Pancreas (tissue), 10 donors: ENCODE data around the gene SERPINE1. TPM values are rescaled to one million over a fixed set of nuclear protein-coding genes. Genes with fewer than 3 reads are reported as not detected.
"Not testable (repeated sequence)": the region's sequence is repeated elsewhere in the genome, so short reads cannot be mapped to it uniquely, and the experiment has no call there.

Experiments
- ATAC-seq, 4 donors: fragments of 200-7000 bp; cut with Tn5 transposase; one replicate each; pipeline versions ENCODE4 v1.8.0 to v1.9.1; 2020; ENCODE audit warnings: mild to moderate bottlenecking in 4 of 4, moderate library complexity in 4 of 4
- DNase-seq, 6 donors: peaks; one replicate each; pipeline ENCODE4 v3.0.0-alpha.2; 2020
- FAIRE-seq: peaks from 2 replicates; lab custom pipeline; 2012; peaks lifted over from hg19 to GRCh38; lab: Jason Lieb, UNC
- H3K27ac ChIP-seq, 4 donors: fragments of 200-600 bp; sonication (generic); 1 replicate in 3 of 4; 2 replicates in 1 of 4; pipeline versions ENCODE4 v1.5.0 to v1.8.0; 2020
- H3K27me3 ChIP-seq, 4 donors: fragments of 200-600 bp; one replicate each; pipeline ENCODE4 v1.8.0; 2021
- H3K36me3 ChIP-seq, 3 donors: fragments of 200-600 bp; sonication (generic) in 1 of 3; one replicate each; pipeline versions ENCODE4 v1.5.0 to v1.8.0; 2020 to 2021
- H3K4me1 ChIP-seq, 3 donors: fragments of 200-600 bp; one replicate each; pipeline ENCODE4 v1.8.0; 2021
- H3K4me3 ChIP-seq, 4 donors: fragments of 200-600 bp; sonication (generic) in 2 of 4; one replicate each; pipeline versions ENCODE4 v1.5.0 to v1.8.0; 2020 to 2021
- H3K9me3 ChIP-seq, 4 donors: fragments of 200-600 bp; one replicate each; pipeline ENCODE4 v1.8.0; 2021
- WGBS, 2 donors: extraction: QIAGEN DNeasy Blood & Tissue Kit; methylation state at CpG; one replicate each; pipeline ENCODE4 v1.1.7; 2013; 5-methylcytosine and 5-hydroxymethylcytosine counted together
- intact Hi-C, 3 donors: fragments of 100-400 bp; cut with DNase I; formaldehyde crosslinking; loops; one replicate each; pipeline versions ENCODE4 v1.11.1 to v1.14.2; 2022
- polyA plus RNA-seq, 2 donors: library from polyadenylated mRNA; stranded (reverse); fragments of 200-250 nt; gene quantifications; one replicate each; pipeline ENCODE4 v1.2.3, GENCODE V29; 2013
- total RNA-seq, 6 donors: library from RNA; stranded (reverse); fragmentation: NEBNext Ultra II Directional in 4 of 6; extraction: Animal tissue kit (Norgen Biotek cat#: 25700) in 4 of 6; gene quantifications; one replicate each; pipeline versions ENCODE4 v1.2.1 to v1.2.4, GENCODE V29; 2021 to 2023
- TF ChIP-seq, protein P1 (sequence below), 4 donors: fragments of 200-600 bp; sonication (generic) in 3 of 4; IDR thresholded peaks; one replicate each; pipeline versions ENCODE4 v1.5.0 to v1.8.0; 2021; ENCODE audit warnings: antibody characterized with exemption in 4 of 4
- donor health status: healthy with polysubstance abuse.
- donor health status: DM: no; HTN: no; CAD: no; lungs with moderate emphysema.
- donor health status: DM: no; HTN: no; CAD: no.
- donor health status: control.
- donor health status: control.
- donor health status: Bipolar disorder and iron deficiency.
- donor health status: DM: yes; HTN: yes; CAD: no.
- donor health status: DM: no; HTN: no; CAD: no.
- donor health status: DM: no; HTN: no; CAD: no.
- donor health status: DM: yes; HTN: yes; CAD: no.

The SERPINE1 gene
- total and polyA plus RNA-seq, 8 donors = 0.98 to 14.5 (median 3.7) TPM

DNA sequence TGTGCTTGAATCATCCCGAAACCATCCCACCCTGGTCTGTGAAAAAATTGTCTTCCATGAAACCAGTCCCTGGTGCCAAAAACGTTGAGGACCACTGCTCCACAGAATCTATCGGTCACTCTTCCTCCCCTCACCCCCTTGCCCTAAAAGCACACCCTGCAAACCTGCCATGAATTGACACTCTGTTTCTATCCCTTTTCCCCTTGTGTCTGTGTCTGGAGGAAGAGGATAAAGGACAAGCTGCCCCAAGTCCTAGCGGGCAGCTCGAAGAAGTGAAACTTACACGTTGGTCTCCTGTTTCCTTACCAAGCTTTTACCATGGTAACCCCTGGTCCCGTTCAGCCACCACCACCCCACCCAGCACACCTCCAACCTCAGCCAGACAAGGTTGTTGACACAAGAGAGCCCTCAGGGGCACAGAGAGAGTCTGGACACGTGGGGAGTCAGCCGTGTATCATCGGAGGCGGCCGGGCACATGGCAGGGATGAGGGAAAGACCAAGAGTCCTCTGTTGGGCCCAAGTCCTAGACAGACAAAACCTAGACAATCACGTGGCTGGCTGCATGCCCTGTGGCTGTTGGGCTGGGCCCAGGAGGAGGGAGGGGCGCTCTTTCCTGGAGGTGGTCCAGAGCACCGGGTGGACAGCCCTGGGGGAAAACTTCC lies 784 bp upstream of the SERPINE1 start:
- intact Hi-C loops = no loop called here
- FAIRE-seq (no peak), ATAC-seq (peak; percentile 31 to 57 (median 46))

DNA sequence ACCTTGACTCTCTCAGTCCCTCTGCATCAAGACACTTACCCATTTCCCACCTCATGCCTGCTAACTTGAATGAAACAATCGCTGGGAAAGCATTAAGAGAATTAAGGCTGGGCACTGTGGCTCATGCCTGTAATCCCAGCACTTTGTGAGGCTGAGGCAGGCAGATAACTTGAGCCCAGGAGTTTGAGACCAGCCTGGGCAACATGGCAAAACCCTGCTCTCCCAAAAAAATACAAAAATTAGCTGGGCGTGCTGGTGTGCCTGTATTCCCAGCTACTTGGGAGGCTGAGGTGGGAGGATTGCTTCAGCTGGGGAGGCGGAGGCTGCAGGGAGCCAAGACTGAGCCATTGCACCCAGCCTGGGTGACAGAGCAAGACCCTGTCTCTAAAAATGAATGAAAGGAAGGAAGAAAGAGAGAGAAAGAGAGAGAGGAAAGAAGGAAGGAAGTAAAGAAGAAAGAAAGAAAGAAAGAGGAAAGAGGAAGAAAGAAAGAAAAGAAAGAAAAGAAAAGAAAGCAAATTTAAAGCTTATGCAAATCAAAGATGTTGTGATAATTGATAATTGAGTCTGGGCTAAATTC lies 646 bp downstream of the SERPINE1 start:
- Histone ChIP-seq H3K4me3 (peak overlapping the region in 1 of 4 donors; percentile 18), H3K9me3 (no peaks in the 10 kb centered on the region), H3K27ac (no peak overlapping the region), H3K4me1 (no peaks in the 10 kb centered on the region), H3K36me3 (no peaks in the 10 kb centered on the region), H3K27me3 (no peaks in the 10 kb centered on the region)
- ATAC-seq (no peak), DNase-seq (no peak), FAIRE-seq (no peak)
- intact Hi-C loops = no loop called here
- TF ChIP-seq, protein P1, sequence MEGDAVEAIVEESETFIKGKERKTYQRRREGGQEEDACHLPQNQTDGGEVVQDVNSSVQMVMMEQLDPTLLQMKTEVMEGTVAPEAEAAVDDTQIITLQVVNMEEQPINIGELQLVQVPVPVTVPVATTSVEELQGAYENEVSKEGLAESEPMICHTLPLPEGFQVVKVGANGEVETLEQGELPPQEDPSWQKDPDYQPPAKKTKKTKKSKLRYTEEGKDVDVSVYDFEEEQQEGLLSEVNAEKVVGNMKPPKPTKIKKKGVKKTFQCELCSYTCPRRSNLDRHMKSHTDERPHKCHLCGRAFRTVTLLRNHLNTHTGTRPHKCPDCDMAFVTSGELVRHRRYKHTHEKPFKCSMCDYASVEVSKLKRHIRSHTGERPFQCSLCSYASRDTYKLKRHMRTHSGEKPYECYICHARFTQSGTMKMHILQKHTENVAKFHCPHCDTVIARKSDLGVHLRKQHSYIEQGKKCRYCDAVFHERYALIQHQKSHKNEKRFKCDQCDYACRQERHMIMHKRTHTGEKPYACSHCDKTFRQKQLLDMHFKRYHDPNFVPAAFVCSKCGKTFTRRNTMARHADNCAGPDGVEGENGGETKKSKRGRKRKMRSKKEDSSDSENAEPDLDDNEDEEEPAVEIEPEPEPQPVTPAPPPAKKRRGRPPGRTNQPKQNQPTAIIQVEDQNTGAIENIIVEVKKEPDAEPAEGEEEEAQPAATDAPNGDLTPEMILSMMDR (IDR thresholded peaks at IDR 0.05) = no peak
- whole genome bisulfite sequencing, 2 donors = 68 to 82% methylated on average over 3 of the region's 3 CpGs

More for the DNA sequence above, 784 bp upstream of the SERPINE1 start:
- 30 to 38% methylated on average over 15 of the region's 15 CpGs for WGBS, 2 donors
- Histone ChIP-seq H3K27me3 (no peaks in the 10 kb centered on the region), H3K27ac (peak overlapping the region in 2 of 4 donors; percentile 10 to 18), H3K4me3 (no peak overlapping the region), H3K36me3 (no peaks in the 10 kb centered on the region), H3K4me1 (no peaks in the 10 kb centered on the region), H3K9me3 (no peaks in the 10 kb centered on the region)
- peak in 4 of 6 donors; percentile 10 to 56 (median 50) for DNase-seq
- TF ChIP-seq, protein P1 (IDR thresholded peaks at IDR 0.05) = no peak

DNA sequence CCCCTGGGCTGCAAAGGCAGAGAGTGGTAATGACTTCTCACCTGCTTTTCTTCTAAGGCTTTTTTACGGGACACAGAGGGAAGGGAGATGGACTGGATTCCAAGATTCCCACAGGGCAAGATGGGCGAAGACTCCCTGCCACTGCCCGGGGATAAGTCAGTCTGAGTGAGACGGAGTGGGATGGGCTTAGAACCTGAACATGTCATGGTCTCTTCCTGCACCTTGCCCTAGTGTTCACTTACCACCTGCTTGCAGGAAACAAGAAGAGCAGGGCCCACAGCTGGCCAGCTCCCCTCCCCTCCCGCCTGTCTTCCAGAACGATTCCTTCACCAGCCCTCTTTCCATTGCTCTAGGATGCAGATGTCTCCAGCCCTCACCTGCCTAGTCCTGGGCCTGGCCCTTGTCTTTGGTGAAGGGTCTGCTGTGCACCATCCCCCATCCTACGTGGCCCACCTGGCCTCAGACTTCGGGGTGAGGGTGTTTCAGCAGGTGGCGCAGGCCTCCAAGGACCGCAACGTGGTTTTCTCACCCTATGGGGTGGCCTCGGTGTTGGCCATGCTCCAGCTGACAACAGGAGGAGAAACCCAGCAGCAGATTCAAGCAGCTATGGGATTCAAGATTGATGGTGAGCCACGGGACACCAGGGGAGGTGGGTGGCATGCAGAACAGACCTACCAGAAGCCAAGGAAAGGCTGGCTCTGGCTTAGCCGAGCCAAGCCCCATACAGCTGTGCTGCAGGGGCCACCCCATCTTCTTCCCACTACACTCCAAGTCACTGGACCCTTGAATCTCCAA lies 1.3 kb downstream of the SERPINE1 start:
- no peak for FAIRE-seq
- H3K4me1 ChIP-seq = no peaks in the 10 kb centered on the region
- 63 to 77% methylated on average over 14 of the region's 14 CpGs for WGBS, 2 donors
- ATAC-seq = no peak
- no peaks in the 10 kb centered on the region for H3K36me3 ChIP-seq
- H3K27me3 ChIP-seq = no peaks in the 10 kb centered on the region
- no peak overlapping the region for H3K27ac ChIP-seq
- TF ChIP-seq, protein P1 (IDR thresholded peaks at IDR 0.05) = no peak
- intact Hi-C loops = no loop called here
- H3K9me3 ChIP-seq = no peaks in the 10 kb centered on the region
- no peak overlapping the region for H3K4me3 ChIP-seq
- DNase-seq = no peak

DNA sequence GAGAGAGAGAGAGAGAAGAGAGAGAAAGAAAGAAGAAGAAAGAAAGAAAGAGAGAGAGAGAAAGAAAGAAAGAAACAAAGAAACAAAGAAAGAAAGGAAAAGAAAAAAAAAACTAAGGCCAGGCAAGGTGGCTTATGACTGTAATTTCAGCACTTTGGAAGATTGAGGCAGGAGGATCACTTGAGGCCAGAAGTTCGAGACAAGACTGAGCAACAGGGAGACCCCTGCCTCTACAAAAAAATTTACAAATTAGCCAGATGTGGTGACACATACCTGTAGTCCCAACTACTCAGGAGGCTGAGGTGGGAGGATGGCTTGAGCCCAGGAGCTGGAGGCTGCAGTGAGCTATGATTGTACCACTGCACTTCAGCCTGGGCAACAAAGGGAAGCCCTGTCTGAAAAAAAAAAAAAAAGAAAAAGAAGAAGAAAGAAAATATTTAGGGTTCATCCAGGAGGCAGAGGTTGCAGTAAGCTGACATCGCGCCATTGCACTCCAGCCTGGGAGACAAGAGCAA lies 2.8 kb downstream of the SERPINE1 start:
- FAIRE-seq (no peak), DNase-seq (no peak), ATAC-seq (no peak)
- H3K27me3 ChIP-seq = no peaks in the 10 kb centered on the region
- no peaks in the 10 kb centered on the region for H3K36me3 ChIP-seq
- 82 to 83% methylated on average over 3 of the region's 3 CpGs for whole genome bisulfite sequencing, 2 donors
- no peaks in the 10 kb centered on the region for H3K4me1 ChIP-seq
- TF ChIP-seq, protein P1 (IDR thresholded peaks at IDR 0.05) = no peak
- H3K4me3 ChIP-seq = no peak overlapping the region
- H3K27ac ChIP-seq = no peak overlapping the region
- intact Hi-C loops = no loop called here
- H3K9me3 ChIP-seq = no peaks in the 10 kb centered on the region

DNA sequence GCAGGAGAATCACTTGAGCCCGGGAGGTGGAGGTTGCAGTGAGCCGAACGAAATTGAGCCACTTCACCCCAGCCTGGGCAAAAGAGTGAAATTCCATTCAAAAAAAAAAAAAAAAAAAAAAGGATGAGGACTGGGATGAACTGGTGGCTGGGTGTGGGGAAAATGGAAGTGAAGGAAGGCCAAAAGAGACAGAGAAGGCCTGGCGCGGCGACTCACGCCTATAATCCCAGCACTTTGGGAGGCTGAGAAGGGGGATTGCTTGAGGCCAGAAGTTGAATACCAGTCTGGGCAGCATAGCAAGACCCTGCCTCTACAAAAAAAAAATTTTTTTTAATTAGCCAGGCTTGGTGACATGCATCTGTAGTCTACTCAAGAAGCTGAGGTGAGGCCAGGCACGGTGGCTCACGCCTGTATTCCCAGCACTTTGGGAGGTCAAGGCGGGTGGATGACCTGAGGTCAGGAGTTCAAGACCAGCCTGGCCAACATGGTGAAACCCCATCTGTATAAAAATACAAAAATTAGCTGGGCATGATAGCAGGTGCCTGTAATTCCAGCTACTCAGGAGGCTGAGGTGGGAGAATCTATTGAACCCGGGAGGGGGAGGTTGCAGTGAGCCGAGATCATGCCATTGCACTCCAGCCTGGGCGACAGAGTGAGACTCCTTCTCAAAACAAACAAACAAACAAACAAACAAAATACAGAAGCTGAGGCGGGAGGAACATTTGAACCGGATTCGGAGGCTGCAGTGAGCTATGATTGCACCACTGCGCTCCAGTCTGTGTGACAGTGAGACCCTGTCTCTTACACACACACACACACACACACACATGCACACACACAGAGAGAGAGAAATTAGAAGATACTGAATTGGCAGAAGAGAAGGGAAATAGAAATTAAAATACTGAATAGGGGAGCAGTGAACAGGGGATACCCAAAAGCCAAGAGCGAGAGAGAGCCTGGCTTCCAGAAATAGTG lies 6.0 kb downstream of the SERPINE1 start:
- FAIRE-seq, H3K36me3 ChIP-seq, H3K27ac ChIP-seq, H3K9me3 ChIP-seq, intact Hi-C loops, ATAC-seq, DNase-seq, H3K4me3 ChIP-seq, H3K4me1 ChIP-seq, H3K27me3 ChIP-seq: not testable (repeated sequence)
- 74 to 82% methylated on average over 18 of the region's 18 CpGs for WGBS, 2 donors
